ENCODE data around the gene IFI30. TPM values are rescaled to one million over a fixed set of nuclear protein-coding genes. Genes with fewer than 3 reads are reported as not detected.
A peak's percentile ranks its signal among the peaks of the same experiment; 100 is the strongest.

IFI30 gene
- total RNA-seq, 1 donor from 2014 or later = 554 TPM

DNA sequence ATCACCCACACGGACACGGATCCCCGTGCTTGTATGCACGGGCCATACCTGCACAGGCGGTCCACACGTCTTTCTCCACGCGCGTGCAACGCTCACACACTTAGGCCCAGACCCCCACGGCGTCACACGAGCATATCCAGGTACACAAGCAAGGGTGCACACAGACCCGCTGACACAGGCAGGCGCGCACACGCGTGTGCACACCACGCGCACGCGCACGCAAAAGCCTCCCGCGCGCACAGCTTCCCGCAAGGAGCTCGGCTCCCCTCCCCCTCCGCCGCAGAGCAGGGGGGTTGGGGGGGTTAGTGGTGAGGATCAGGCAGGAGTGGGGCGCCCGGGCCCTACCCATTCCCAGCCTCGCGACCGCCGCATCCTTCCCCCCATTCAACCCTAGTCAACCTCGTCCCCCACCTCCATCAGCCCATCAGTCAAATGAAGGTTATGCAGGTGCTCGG lies 29.8 kb downstream of the IFI30 start:
- ATAC-seq (peak; percentile 1), DNase-seq (peak; percentile 79)
- intact Hi-C loops (cut with DNase I) = loop anchor here (10.0 kb wide), 1 partner anchor 51 kb away; a partner anchor contains a TSS
- Histone ChIP-seq H3K4me3 (peak overlapping the region; percentile 58), H3K4me1 (peaks cover 21% of the 10 kb centered on the region), H3K36me3 (peaks cover 3% of the 10 kb centered on the region), H3K9me3 (no peaks in the 10 kb centered on the region), H3K27ac (peak overlapping the region; percentile 12), H3K27me3 (no peaks in the 10 kb centered on the region)
- TF ChIP-seq, protein P1, sequence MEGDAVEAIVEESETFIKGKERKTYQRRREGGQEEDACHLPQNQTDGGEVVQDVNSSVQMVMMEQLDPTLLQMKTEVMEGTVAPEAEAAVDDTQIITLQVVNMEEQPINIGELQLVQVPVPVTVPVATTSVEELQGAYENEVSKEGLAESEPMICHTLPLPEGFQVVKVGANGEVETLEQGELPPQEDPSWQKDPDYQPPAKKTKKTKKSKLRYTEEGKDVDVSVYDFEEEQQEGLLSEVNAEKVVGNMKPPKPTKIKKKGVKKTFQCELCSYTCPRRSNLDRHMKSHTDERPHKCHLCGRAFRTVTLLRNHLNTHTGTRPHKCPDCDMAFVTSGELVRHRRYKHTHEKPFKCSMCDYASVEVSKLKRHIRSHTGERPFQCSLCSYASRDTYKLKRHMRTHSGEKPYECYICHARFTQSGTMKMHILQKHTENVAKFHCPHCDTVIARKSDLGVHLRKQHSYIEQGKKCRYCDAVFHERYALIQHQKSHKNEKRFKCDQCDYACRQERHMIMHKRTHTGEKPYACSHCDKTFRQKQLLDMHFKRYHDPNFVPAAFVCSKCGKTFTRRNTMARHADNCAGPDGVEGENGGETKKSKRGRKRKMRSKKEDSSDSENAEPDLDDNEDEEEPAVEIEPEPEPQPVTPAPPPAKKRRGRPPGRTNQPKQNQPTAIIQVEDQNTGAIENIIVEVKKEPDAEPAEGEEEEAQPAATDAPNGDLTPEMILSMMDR (IDR thresholded peaks at IDR 0.05) = no peak

DNA sequence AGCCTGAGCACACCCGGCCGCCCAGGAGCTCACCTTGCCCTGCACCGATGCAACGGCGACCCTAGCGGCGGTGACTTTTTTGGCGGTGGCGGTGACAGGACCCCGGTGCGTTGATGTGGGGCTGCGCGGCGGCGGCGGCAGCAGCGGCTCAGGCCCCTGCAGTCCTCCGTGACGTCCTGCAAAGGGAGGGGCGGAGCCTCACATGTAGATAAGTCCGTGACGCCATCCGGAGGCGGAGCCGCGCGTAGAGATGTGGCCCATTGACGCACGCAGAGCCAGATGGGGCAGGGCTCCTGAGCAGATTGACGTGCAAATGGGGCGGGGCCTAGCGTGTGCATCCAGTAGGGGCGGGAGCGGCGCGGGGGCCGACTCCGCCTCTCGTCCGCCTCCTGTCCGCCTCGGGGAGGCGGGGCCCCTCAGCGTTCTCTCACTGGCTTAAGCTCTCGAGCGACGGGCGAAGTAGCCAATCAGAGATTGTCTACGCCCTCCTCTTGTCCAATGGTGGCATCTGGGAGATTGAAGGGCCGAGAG lies 30.3 kb downstream of the IFI30 start, which contains the start of gene RAB3A:
TSS of gene RAB3A (minus strand) at position 180 of the 531 bp plus-strand sequence. CDS start 1,302 bp downstream, outside the sequence.
- ATAC-seq (peak; percentile 97), DNase-seq (peak; percentile 100)
- peak within 1 kb of the TSS; percentile 95 for H3K27ac ChIP-seq
- peaks cover 21% of the 10 kb centered on the region for H3K4me1 ChIP-seq
- H3K4me3 ChIP-seq = peak within 1 kb of the TSS; percentile 71
- no peaks in the 10 kb centered on the region for H3K27me3 ChIP-seq
- H3K9me3 ChIP-seq = no peaks in the 10 kb centered on the region
- intact Hi-C loops (cut with DNase I) = loop anchor here (10.0 kb wide), 1 partner anchor 51 kb away; a partner anchor contains a TSS
- H3K36me3 ChIP-seq = no peaks in the 10 kb centered on the region
- TF ChIP-seq, protein P1 (IDR thresholded peaks at IDR 0.05) = no peak

DNA sequence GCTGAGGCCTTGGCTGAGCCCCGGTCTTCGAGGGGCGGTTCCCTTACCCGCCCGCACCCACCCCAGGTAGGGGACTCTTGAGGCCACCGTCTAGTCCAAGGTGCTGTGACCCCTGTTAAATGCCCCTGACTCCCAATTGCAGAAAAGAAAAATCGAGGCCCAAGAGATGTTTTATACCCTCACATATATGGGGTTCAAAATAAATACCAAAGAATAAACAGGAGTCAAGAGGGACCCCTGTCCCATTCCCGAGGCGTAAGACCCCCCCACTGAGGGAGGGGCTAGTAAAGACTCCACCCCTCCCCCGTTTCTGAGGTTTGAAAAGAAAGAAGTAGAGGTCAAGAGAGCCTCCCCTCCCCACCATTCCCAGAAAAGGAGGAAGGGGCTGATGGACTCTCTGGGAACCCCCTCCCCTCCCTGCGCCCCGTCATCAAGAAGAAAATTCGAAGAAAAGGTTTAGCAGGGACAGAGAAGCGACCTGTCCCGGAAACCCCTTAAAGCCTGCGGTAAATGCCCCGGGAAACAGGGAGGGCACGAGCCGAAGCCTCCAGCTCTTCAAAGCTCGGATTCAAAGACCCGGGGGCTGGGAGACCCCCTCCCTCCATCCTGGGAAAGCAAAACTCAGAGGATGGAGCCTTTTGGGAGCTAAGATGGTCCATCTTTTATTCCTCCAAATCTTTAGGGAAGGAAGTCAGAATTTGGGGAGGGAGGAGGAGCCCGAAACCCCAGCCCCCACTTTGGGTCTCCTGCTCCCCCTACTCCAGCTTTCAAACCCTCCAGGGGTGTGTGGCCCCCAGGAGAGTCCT lies 31.0 kb downstream of the IFI30 start:
- H3K27me3 ChIP-seq = no peaks in the 10 kb centered on the region
- intact Hi-C loops (cut with DNase I) = loop anchor here (10.0 kb wide), 1 partner anchor 50 kb away; a partner anchor contains a TSS
- TF ChIP-seq, protein P1 (IDR thresholded peaks at IDR 0.05) = no peak
- no peaks in the 10 kb centered on the region for H3K9me3 ChIP-seq
- ATAC-seq = peak; percentile 5
- no peak for DNase-seq
- peak overlapping the region; percentile 95 for H3K27ac ChIP-seq
- peak overlapping the region; percentile 71 for H3K4me3 ChIP-seq
- H3K36me3 ChIP-seq = no peaks in the 10 kb centered on the region
- peaks cover 21% of the 10 kb centered on the region for H3K4me1 ChIP-seq

DNA sequence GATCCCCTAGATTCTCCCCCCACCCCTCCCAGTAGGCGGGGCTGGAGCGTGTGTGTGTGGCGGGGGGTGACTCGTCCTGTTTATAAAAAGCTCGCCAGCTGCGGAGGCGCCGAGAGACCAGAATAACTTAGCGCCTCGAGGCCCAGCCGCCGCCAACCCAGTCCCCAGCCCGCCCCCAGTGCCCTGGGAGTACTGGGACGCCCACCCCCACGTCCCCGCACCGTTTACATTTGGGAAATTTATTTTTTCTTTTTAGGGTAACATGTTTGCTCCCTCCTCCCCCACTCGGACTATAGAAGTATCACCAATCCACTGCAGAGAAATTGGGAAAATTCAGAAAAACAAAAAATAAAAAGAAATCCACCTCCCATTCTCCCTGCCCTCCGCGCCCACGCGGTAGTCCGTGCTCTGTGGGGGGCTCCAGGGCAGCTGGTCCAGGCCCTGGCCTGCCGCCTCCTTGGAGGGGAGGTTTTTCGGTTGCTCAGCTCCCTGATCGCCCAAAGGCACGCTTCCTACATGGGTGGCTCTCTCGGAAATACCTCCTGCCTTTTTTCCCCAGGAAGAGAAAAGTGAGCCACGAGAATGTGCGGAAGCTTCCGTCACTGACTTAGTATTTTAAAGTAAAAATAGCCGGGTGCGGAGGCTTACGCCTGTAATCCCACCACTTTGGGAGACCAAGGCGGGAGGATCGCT lies 31.7 kb downstream of the IFI30 start:
- H3K4me3 ChIP-seq = peak overlapping the region; percentile 71
- ATAC-seq (peak; percentile 5), DNase-seq (peak; percentile 87)
- intact Hi-C loops (cut with DNase I) = loop anchor here (10.0 kb wide), 1 partner anchor 49 kb away; a partner anchor contains a TSS
- H3K27me3 ChIP-seq = no peaks in the 10 kb centered on the region
- H3K4me1 ChIP-seq = peaks cover 21% of the 10 kb centered on the region
- H3K9me3 ChIP-seq = no peaks in the 10 kb centered on the region
- peak overlapping the region; percentile 95 for H3K27ac ChIP-seq
- TF ChIP-seq, protein P1 (IDR thresholded peaks at IDR 0.05) = no peak
- H3K36me3 ChIP-seq = no peaks in the 10 kb centered on the region

DNA sequence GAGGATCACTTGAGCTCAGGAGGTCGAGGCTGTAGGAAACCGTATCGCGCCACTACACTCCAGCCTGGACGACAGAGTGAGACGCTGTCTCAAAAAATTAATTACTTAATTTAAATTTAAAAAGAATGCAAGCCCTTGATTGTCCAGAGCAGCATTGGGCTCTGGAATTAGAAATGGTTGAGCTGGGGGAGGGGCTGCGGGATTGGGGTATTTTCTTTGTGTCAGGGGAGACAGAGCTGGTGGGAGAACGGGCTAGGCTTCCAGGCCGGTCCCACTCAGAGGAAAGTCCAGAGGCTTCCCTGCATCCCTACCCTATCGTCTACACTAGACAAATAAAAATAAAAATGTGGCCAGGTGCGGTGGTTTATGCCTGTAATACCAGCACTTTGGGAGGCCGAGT lies 32.4 kb downstream of the IFI30 start:
- Histone ChIP-seq H3K4me3 (no peak overlapping the region), H3K9me3 (no peaks in the 10 kb centered on the region), H3K27ac (peak overlapping the region; percentile 95), H3K36me3 (no peaks in the 10 kb centered on the region), H3K27me3 (no peaks in the 10 kb centered on the region), H3K4me1 (peaks cover 21% of the 10 kb centered on the region)
- TF ChIP-seq, protein P1 (IDR thresholded peaks at IDR 0.05) = no peak
- ATAC-seq (no peak), DNase-seq (no peak)
- intact Hi-C loops (cut with DNase I) = loop anchor here (10.0 kb wide), 1 partner anchor 49 kb away; a partner anchor contains a TSS
